A549 (cell line): Measurements from ENCODE around the gene RCN2. TPM values are rescaled to one million over a fixed set of nuclear protein-coding genes. Genes with fewer than 3 reads are reported as not detected.

Source experiments
- ATAC-seq, 2 experiments: fragments of 200-7000 bp in 1 of 2; fragments of >200 bp in 1 of 2; cut with Nextera tagmentation in 1 of 2; cut with Tn5 transposase in 1 of 2; 3 replicates each; pipeline versions ENCODE4 v1.8.0 to v1.9.1; 2018 to 2020; ENCODE audit warnings: mild to moderate bottlenecking in 1 of 2, moderate library complexity in 1 of 2
- CTCF ChIA-PET: fragments of 300-600 bp; sonication (Branson Sonifier 250); formaldehyde crosslinking; extraction: SDS; loops from one replicate; lab custom pipeline; 2021; ENCODE audit warnings: antibody characterized with exemption, inconsistent platforms; lab: Yijun Ruan, JAX
- POLR2A ChIA-PET: fragments of 350-600 bp; formaldehyde crosslinking; extraction: SDS; loops from one replicate; lab custom pipeline; 2021; ENCODE audit warnings: antibody characterized with exemption, inconsistent platforms; lab: Yijun Ruan, JAX
- DNase-seq, 2 experiments: peaks; one replicate each; pipeline versions ENCODE4 v3.0.0 to v3.0.0-alpha.2; 2011 to 2016; ENCODE audit warnings: low read depth in 1 of 2, low spot score in 1 of 2
- FAIRE-seq: peaks from 2 replicates; lab custom pipeline; 2011; peaks lifted over from hg19 to GRCh38; lab: Jason Lieb, UNC
- H3K27ac ChIP-seq, 2 experiments: fragments of >200 bp; sonication (Bioruptor Twin); formaldehyde crosslinking; 3 replicates each; pipeline ENCODE4 v1.5.1; 2016 to 2017
- H3K4me1 ChIP-seq: fragments of >200 bp; sonication (Bioruptor Twin); formaldehyde crosslinking; 3 replicates; pipeline ENCODE4 v1.6.1; 2016
- H3K4me2 ChIP-seq: fragments of >200 bp; sonication (Bioruptor Twin); formaldehyde crosslinking; 3 replicates; pipeline ENCODE4 v1.6.1; 2016
- H3K4me3 ChIP-seq: fragments of >200 bp; sonication (Bioruptor Twin); formaldehyde crosslinking; 3 replicates; pipeline ENCODE4 v1.5.1; 2016
- H3K9me3 ChIP-seq: fragments of >200 bp; sonication (Bioruptor Twin); formaldehyde crosslinking; 3 replicates; pipeline ENCODE4 v1.6.1; 2016
- ATOH8 ChIP-seq: fragments of 250-450 bp; sonication (Bioruptor Pico); IDR thresholded peaks from 2 replicates; pipeline ENCODE4 v1.5.0; 2020; ENCODE audit warnings: low read depth, mild to moderate bottlenecking, moderate library complexity
- BHLHE40 ChIP-seq: IDR thresholded peaks from 2 replicates; pipeline ENCODE4 v1.6.1; 2012; ENCODE audit warnings: low read depth, low read length, inconsistent platforms
- CBX8 ChIP-seq: fragments of 200-600 bp; sonication (generic); IDR thresholded peaks from 2 replicates; pipeline ENCODE4 v1.6.1; 2016
- CHD2 ChIP-seq: fragments of 150-350 bp; IDR thresholded peaks from 2 replicates; pipeline ENCODE4 v1.6.1; 2014; ENCODE audit warnings: low read length; ENCODE audit not compliant: partially characterized antibody
- CHD4 ChIP-seq: fragments of 200-600 bp; sonication (generic); IDR thresholded peaks from 2 replicates; pipeline ENCODE4 v1.6.1; 2016; ENCODE audit warnings: antibody characterized with exemption, mild to moderate bottlenecking, borderline replicate concordance
- EHF ChIP-seq: fragments of 250-450 bp; sonication (Bioruptor Pico); IDR thresholded peaks from 2 replicates; pipeline ENCODE4 v1.5.0; 2020; ENCODE audit warnings: mild to moderate bottlenecking
- ESRRA ChIP-seq: fragments of 150-350 bp; IDR thresholded peaks from 2 replicates; pipeline ENCODE4 v1.6.1; 2014; ENCODE audit warnings: mild to moderate bottlenecking, low read length, borderline replicate concordance
- FOSL2 ChIP-seq, 2 experiments: fragments of 450-650 bp in 1 of 2; fragments of >200 bp in 1 of 2; sonication (Bioruptor Twin) in 1 of 2; formaldehyde crosslinking; IDR thresholded peaks; 2 replicates each; pipeline versions ENCODE4 v1.5.0 to v1.6.1; 2016 to 2020; ENCODE audit warnings: mild to moderate bottlenecking in 1 of 2, moderate library complexity in 1 of 2
- HEYL ChIP-seq: fragments of 250-450 bp; sonication (Bioruptor Pico); IDR thresholded peaks from 2 replicates; pipeline ENCODE4 v1.8.0; 2021; ENCODE audit warnings: mild to moderate bottlenecking, moderate library complexity
- JUN ChIP-seq, 2 experiments: fragments of >200 bp; sonication (Bioruptor Twin); formaldehyde crosslinking; IDR thresholded peaks; 2 replicates in 1 of 2; 3 replicates in 1 of 2; pipeline ENCODE4 v1.6.1; 2016 to 2017
- JUNB ChIP-seq: fragments of >200 bp; sonication (Bioruptor Twin); formaldehyde crosslinking; IDR thresholded peaks from 2 replicates; pipeline ENCODE4 v1.6.1; 2016
- MAZ ChIP-seq: fragments of 150-350 bp; IDR thresholded peaks from 2 replicates; pipeline ENCODE4 v1.6.1; 2014; ENCODE audit warnings: antibody characterized with exemption, low read depth, low read length, borderline replicate concordance
- MYC ChIP-seq: IDR thresholded peaks from 2 replicates; pipeline ENCODE4 v1.6.1; 2012; ENCODE audit warnings: mild to moderate bottlenecking, inconsistent platforms, low read length, improper control_type of control experiment, borderline replicate concordance
- NPAS2 ChIP-seq: fragments of 250-450 bp; sonication (Bioruptor Pico); IDR thresholded peaks from 2 replicates; pipeline ENCODE4 v1.8.0; 2022; ENCODE audit warnings: mild to moderate bottlenecking, moderate library complexity, borderline replicate concordance
- POLR2AphosphoS2 ChIP-seq: conservative IDR thresholded peaks from 2 replicates; pipeline ENCODE4 v1.6.1; 2012; ENCODE audit warnings: low read length, improper control_type of control experiment, inconsistent platforms
- RNF2 ChIP-seq: fragments of 200-600 bp; sonication (generic); IDR thresholded peaks from 2 replicates; pipeline ENCODE4 v1.6.1; 2016; ENCODE audit warnings: low read depth, mild to moderate bottlenecking, antibody characterized with exemption, moderate library complexity, borderline replicate concordance
- SREBF2 ChIP-seq: fragments of 450-650 bp; IDR thresholded peaks from 2 replicates; pipeline ENCODE4 v1.6.1; 2014; ENCODE audit warnings: mild to moderate bottlenecking, moderate library complexity
- TP53 ChIP-seq: fragments of 250-450 bp; sonication (Bioruptor Pico); IDR thresholded peaks from 2 replicates; pipeline ENCODE4 v1.5.0; 2021; ENCODE audit warnings: mild to moderate bottlenecking, moderate library complexity
- ZC3H11A ChIP-seq: fragments of 450-650 bp; IDR thresholded peaks from 2 replicates; pipeline ENCODE4 v1.6.1; 2014; ENCODE audit warnings: antibody characterized with exemption, mild to moderate bottlenecking
- ZFP36 ChIP-seq: fragments of 450-650 bp; IDR thresholded peaks from 2 replicates; pipeline ENCODE4 v1.6.1; 2014; ENCODE audit warnings: borderline replicate concordance; ENCODE audit not compliant: partially characterized antibody
- ZNF302 ChIP-seq: fragments of 250-450 bp; sonication (Bioruptor Pico); IDR thresholded peaks from 2 replicates; pipeline ENCODE4 v1.9.0; 2021; ENCODE audit warnings: inconsistent platforms, mild to moderate bottlenecking, moderate library complexity
- ZSCAN20 ChIP-seq: fragments of 250-450 bp; sonication (Bioruptor Pico); IDR thresholded peaks from 2 replicates; pipeline ENCODE4 v1.8.0; 2022; ENCODE audit warnings: mild to moderate bottlenecking, moderate library complexity
- WGBS: methylation state at CpG from one replicate; pipeline ENCODE4 v1.1.6; 2017; ENCODE audit errors: missing lambda C conversion rate; 5-methylcytosine and 5-hydroxymethylcytosine counted together
- polyA plus RNA-seq, 4 experiments: library from polyadenylated mRNA; depleted of rRNA in 3 of 4; stranded (reverse); fragments of >200 nt; fragmentation: RNase III in 1 of 4; extraction: RNeasy Plus Mini Kit Qiagen cat#74134 plus additional on column Dnase treatment in 1 of 4; gene quantifications; 2 replicates in 3 of 4; 3 replicates in 1 of 4; pipeline ENCODE4 v1.2.3, GENCODE V29; 2011 to 2017
- TF ChIP-seq, protein P1 (sequence below): fragments of >200 bp; sonication (Bioruptor Twin); formaldehyde crosslinking; IDR thresholded peaks from 2 replicates; pipeline ENCODE4 v1.6.1; 2016
- TF ChIP-seq, protein P2 (sequence below): fragments of 250-450 bp; sonication (Bioruptor Pico); IDR thresholded peaks from 2 replicates; pipeline ENCODE4 v1.5.0; 2021; ENCODE audit warnings: mild to moderate bottlenecking, moderate library complexity, borderline replicate concordance

The RCN2 gene
- polyA plus RNA-seq, 2 of the 4 experiments (the other 2 are of a cell fraction): 81.3 to 152 TPM

DNA sequence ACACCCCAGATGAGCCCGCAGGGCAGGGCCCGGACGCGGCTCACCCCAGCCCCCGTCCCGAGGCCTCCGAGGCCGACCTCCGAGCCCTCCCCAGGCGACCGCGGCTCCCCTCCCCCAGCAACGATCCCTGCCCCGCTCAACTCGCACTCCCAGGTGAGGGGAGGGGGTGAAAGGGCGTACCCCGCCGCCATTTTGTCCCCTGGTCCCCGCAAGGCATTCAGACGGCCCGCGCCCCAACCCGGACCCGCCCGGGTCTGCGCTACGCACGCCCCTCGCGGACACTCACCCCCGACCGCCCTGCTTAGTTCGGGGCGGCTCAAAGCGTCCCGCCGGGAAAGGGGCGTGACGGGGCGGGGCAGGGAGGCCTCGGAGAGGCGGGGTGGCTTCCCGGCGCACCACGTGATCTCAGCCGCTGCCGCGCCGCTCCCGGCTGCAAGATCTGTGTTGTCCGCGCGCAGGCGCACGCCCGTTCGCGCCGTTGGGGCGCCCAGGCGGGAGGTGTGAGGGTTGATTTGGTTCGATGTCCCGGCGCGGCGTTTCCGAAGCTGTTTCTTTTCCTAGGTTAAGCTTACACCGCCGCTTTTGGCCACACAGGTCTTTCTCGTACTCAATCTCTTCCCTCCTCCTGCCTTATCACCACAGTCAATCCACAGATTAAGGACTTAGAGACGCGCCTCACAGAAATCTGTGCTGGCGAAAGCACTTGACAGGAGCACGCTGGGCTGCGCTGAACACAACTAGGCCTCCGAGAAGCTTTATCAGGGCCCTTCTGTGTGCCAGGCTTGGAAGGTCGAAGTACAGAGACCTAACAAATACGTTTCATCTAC is 26.3 kb upstream of the RCN2 start, which contains the start of gene SCAPER (continued):
- TF ChIP-seq NPAS2 (CRISPR knock-in tag): no peak
- TF ChIP-seq ZC3H11A: no peak
- TF ChIP-seq CHD4: no peak
- no peak for TF ChIP-seq ESRRA
- TF ChIP-seq, protein P1, sequence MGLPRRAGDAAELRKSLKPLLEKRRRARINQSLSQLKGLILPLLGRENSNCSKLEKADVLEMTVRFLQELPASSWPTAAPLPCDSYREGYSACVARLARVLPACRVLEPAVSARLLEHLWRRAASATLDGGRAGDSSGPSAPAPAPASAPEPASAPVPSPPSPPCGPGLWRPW: no peak
- no peak for TF ChIP-seq ZSCAN20 (CRISPR knock-in tag)
- no peak for TF ChIP-seq FOSL2 (IDR thresholded peaks at IDR 0.05)
- no peak for TF ChIP-seq FOSL2 (CRISPR knock-in tag; IDR thresholded peaks at IDR 0.05)
- no peak for TF ChIP-seq SREBF2
- TF ChIP-seq, all 56 proteins: peak for 19

DNA sequence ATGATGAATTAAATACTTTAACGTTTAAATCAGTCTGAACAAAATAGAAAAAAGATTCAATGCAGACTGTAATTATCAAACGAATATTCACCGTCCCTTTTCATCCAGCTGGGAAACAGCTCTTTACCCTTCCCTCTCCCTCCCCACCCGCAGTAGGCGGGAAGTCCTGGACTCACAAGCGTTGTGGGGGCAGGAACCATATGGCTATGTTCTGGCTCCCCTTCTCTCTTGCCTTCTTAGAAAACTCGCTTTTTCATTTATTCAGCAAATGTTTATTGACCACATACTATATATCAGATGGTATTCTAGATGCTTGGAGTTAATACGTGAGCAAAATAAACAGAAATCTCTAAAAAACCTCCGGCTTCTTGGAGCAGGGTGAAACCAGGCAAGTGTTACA is 25.7 kb upstream of the RCN2 start:
- Histone ChIP-seq H3K4me3 (peak overlapping the region; percentile 68; the same call in 2 of the 3 replicates), H3K27ac (peak overlapping the region; percentile 78 to 91), H3K4me2 (peak overlapping the region; percentile 86), H3K9me3 (no peaks in the 10 kb centered on the region), H3K4me1 (peaks cover 14% of the 10 kb centered on the region; the same call in 2 of the 3 replicates)
- DNase-seq: no peak
- POLR2A ChIA-PET: no interaction called here
- ATAC-seq: no peak
- CTCF ChIA-PET: interaction anchor here (1.5 kb wide), 1 partner anchor 36 kb away, joined by 3 read pairs; no protein-coding TSS in a partner anchor
- TF ChIP-seq, protein P1: no peak
- no peak for TF ChIP-seq MAZ
- FAIRE-seq: no peak
- WGBS: 69% methylated on average over 9 of the region's 9 CpGs

DNA sequence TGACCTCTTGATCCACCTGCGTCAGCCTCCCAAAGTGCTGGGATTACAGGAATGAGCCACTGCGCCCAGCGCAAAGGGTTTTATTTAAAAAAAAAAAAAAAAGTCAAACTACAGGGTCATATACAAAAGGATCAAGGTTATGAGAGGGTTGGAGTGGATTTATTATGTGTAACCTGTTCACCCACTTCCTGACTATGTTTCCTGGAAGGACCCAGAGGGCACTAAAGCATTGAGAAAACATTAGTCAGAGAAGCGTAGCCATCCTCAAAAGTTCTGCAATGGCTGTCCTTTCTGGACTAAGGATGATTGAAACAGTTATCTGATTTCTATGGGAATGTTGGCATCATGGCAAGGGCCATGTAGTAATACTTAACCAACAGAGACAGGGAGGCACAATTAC is 19.1 kb upstream of the RCN2 start:
- no peak overlapping the region for H3K4me3 ChIP-seq
- ATAC-seq: no peak
- no peak overlapping the region for H3K4me2 ChIP-seq
- 63% methylated on average over 4 of the region's 4 CpGs for WGBS
- H3K9me3 ChIP-seq: no peaks in the 10 kb centered on the region
- no peak for FAIRE-seq
- ChIA-PET CTCF (no interaction called here), POLR2A (interaction anchor here (0.8 kb wide), 1 partner anchor 19 kb away, joined by 3 read pairs; the partner anchor contains the start of gene RCN2)
- no peak overlapping the region for H3K27ac ChIP-seq
- no peak for DNase-seq
- TF ChIP-seq JUN (IDR thresholded peaks at IDR 0.05) (no peak), MAZ (no peak), ZC3H11A (no peak), CHD4 (no peak), ZNF302 (CRISPR knock-in tag) (no peak), EHF (CRISPR knock-in tag) (no peak), JUNB (no peak), POLR2AphosphoS2 (no peak), CHD2 (no peak), HEYL (CRISPR knock-in tag) (no peak), ZSCAN20 (CRISPR knock-in tag) (no peak)
- H3K4me1 ChIP-seq: no peaks in the 10 kb centered on the region

DNA sequence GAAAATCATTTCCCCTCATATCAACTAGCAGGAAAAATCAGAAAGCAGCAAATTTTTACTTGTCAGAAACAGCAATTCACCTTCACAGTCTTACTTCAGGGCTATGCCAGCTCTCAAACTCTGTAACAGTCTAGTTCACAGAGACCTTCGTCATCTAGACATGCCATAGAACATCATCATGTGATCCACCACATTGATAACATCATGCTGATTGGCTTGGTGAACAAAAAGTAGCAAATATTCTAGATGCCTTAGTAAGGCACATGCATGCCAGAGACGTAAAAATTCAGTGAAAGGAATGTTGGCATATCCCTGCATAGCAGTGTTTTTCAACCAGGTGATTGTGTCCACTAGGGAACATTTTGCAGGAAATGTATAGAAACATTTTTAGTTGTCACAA is 17.8 kb upstream of the RCN2 start:
- Histone ChIP-seq H3K4me1 (no peaks in the 10 kb centered on the region), H3K4me2 (no peak overlapping the region), H3K27ac (no peak overlapping the region), H3K4me3 (no peak overlapping the region), H3K9me3 (no peaks in the 10 kb centered on the region)
- POLR2A ChIA-PET: no interaction called here
- TF ChIP-seq RNF2 (no peak), MYC (no peak), TP53 (CRISPR knock-in tag) (no peak), EHF (CRISPR knock-in tag) (no peak), NPAS2 (CRISPR knock-in tag) (no peak), JUNB (no peak), SREBF2 (no peak), BHLHE40 (no peak), ATOH8 (CRISPR knock-in tag) (no peak), ZFP36 (no peak), CBX8 (no peak)
- TF ChIP-seq, protein P2, sequence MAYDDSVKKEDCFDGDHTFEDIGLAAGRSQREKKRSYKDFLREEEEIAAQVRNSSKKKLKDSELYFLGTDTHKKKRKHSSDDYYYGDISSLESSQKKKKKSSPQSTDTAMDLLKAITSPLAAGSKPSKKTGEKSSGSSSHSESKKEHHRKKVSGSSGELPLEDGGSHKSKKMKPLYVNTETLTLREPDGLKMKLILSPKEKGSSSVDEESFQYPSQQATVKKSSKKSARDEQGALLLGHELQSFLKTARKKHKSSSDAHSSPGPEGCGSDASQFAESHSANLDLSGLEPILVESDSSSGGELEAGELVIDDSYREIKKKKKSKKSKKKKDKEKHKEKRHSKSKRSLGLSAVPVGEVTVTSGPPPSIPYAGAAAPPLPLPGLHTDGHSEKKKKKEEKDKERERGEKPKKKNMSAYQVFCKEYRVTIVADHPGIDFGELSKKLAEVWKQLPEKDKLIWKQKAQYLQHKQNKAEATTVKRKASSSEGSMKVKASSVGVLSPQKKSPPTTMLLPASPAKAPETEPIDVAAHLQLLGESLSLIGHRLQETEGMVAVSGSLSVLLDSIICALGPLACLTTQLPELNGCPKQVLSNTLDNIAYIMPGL (CRISPR knock-in tag): no peak
- 36% methylated on average over 2 of the region's 2 CpGs for WGBS
- DNase-seq (no peak), ATAC-seq (no peak; a peak in 1 of 6 replicates), FAIRE-seq (no peak)
- CTCF ChIA-PET: interaction anchor here (1.0 kb wide), 2 partner anchors 11 to 18 kb away, joined by 3 read pairs; partner anchors contain the start of gene RCN2
